Mesenchymal stem cell (in vitro differentiated cells and primary cell): Measurements from ENCODE around the gene NPTN.

Experiments used
- DNase-seq: peaks from one replicate; pipeline ENCODE4 v3.0.0-alpha.2; 2013
- H2AFZ ChIP-seq: one replicate; pipeline ENCODE4 v1.6.1; 2013; ENCODE audit warnings: low read depth, mild to moderate bottlenecking, control low read depth, inconsistent platforms, low read length, moderate library complexity
- H2AK5ac ChIP-seq: 2 replicates; pipeline ENCODE4 v1.6.1; 2013; ENCODE audit warnings: low read length, moderate library complexity, mild to moderate bottlenecking, inconsistent platforms; ENCODE audit not compliant: severe bottlenecking
- H2BK120ac ChIP-seq: one replicate; pipeline ENCODE4 v1.6.1; 2013; ENCODE audit warnings: low read depth, mild to moderate bottlenecking, inconsistent platforms, low read length, moderate library complexity
- H2BK12ac ChIP-seq, 2 experiments: one replicate each; pipeline ENCODE4 v1.6.1; 2013; ENCODE audit warnings: inconsistent platforms in 2 of 2, low read length in 2 of 2, mild to moderate bottlenecking in 2 of 2, moderate library complexity in 2 of 2, control low read depth in 1 of 2
- H2BK15ac ChIP-seq: one replicate; pipeline ENCODE4 v1.6.1; 2013; ENCODE audit warnings: mild to moderate bottlenecking, low read depth, inconsistent platforms; ENCODE audit not compliant: poor library complexity, severe bottlenecking
- H2BK5ac ChIP-seq: 2 replicates; pipeline ENCODE4 v1.6.1; 2013; ENCODE audit warnings: low read depth, mild to moderate bottlenecking, low read length, control low read depth, inconsistent platforms; ENCODE audit not compliant: poor library complexity, severe bottlenecking
- H3K14ac ChIP-seq, 2 experiments: one replicate each; pipeline ENCODE4 v1.6.1; 2013; ENCODE audit warnings: inconsistent platforms in 2 of 2, low read length in 2 of 2, control low read depth in 1 of 2, mild to moderate bottlenecking in 1 of 2, moderate library complexity in 1 of 2
- H3K18ac ChIP-seq, 2 experiments: one replicate each; pipeline ENCODE4 v1.6.1; 2013; ENCODE audit warnings: inconsistent platforms in 2 of 2, low read length in 2 of 2, control low read depth in 1 of 2, low read depth in 1 of 2, mild to moderate bottlenecking in 1 of 2
- H3K23ac ChIP-seq, 2 experiments: one replicate each; pipeline ENCODE4 v1.6.1; 2013; ENCODE audit warnings: inconsistent platforms in 2 of 2, low read length in 2 of 2, mild to moderate bottlenecking in 2 of 2, moderate library complexity in 2 of 2, control low read depth in 1 of 2
- H3K27ac ChIP-seq: 2 replicates; pipeline ENCODE4 v1.5.1; 2013; ENCODE audit warnings: mild to moderate bottlenecking, moderate library complexity, low read length, control low read depth, inconsistent platforms; ENCODE audit not compliant: poor library complexity, severe bottlenecking
- H3K27me3 ChIP-seq, 2 experiments: 2 replicates each; pipeline versions ENCODE4 v1.6.1 to v1.7.0; 2013; ENCODE audit warnings: low read length in 2 of 2, mild to moderate bottlenecking in 2 of 2, moderate library complexity in 2 of 2, control low read depth in 1 of 2, inconsistent platforms in 1 of 2; ENCODE audit not compliant: control insufficient read depth in 1 of 2, insufficient read depth in 1 of 2
- H3K36me3 ChIP-seq, 2 experiments: 2 replicates each; pipeline versions ENCODE4 v1.6.1 to v1.7.0; 2013; ENCODE audit warnings: low read length in 2 of 2, control low read depth in 1 of 2, inconsistent platforms in 1 of 2, low read depth in 1 of 2, mild to moderate bottlenecking in 1 of 2; ENCODE audit not compliant: insufficient read depth in 2 of 2, control insufficient read depth in 1 of 2
- H3K4ac ChIP-seq, 2 experiments: one replicate each; pipeline ENCODE4 v1.6.1; 2013; ENCODE audit warnings: inconsistent platforms in 2 of 2, low read length in 2 of 2, mild to moderate bottlenecking in 2 of 2, moderate library complexity in 2 of 2, control low read depth in 1 of 2, low read depth in 1 of 2
- H3K4me1 ChIP-seq: 2 replicates; pipeline ENCODE4 v1.6.1; 2013; ENCODE audit warnings: low read depth, low read length, control low read depth; ENCODE audit not compliant: control insufficient read depth, insufficient read depth
- H3K4me2 ChIP-seq: 2 replicates; pipeline ENCODE4 v1.6.1; 2013; ENCODE audit warnings: low read length, mild to moderate bottlenecking, inconsistent platforms; ENCODE audit not compliant: poor library complexity, severe bottlenecking
- H3K4me3 ChIP-seq, 2 experiments: 2 replicates each; pipeline versions ENCODE4 v1.5.1 to v1.7.0; 2013; ENCODE audit warnings: low read length in 2 of 2, mild to moderate bottlenecking in 2 of 2, control low read depth in 1 of 2, low read depth in 1 of 2; ENCODE audit not compliant: insufficient read depth in 1 of 2
- H3K79me1 ChIP-seq: replicated peaks from 2 replicates; pipeline ENCODE4 v1.6.1; 2013; ENCODE audit warnings: mild to moderate bottlenecking, control low read depth, low read length, inconsistent platforms; ENCODE audit not compliant: poor library complexity, severe bottlenecking
- H3K9ac ChIP-seq: 2 replicates; pipeline ENCODE4 v1.7.0; 2013; ENCODE audit warnings: mild to moderate bottlenecking, low read length, moderate library complexity
- H3K9me3 ChIP-seq: 2 replicates; pipeline ENCODE4 v1.7.0; 2013; ENCODE audit warnings: mild to moderate bottlenecking, low read length; ENCODE audit not compliant: control insufficient read depth
- H4K8ac ChIP-seq: one replicate; pipeline ENCODE4 v1.6.1; 2013; ENCODE audit warnings: inconsistent platforms, mild to moderate bottlenecking, low read length, moderate library complexity
- H4K91ac ChIP-seq: one replicate; pipeline ENCODE4 v1.6.1; 2013; ENCODE audit warnings: mild to moderate bottlenecking, low read length, inconsistent platforms
- WGBS: methylation state at CpG from one replicate; pipeline ENCODE4 v1.1.7; 2013; ENCODE audit warnings: mixed read lengths; 5-methylcytosine and 5-hydroxymethylcytosine counted together

The NPTN gene

GRCh38 chr15:73607843-73608242 is 25.3 kb downstream of the NPTN start:
- Histone ChIP-seq H2AK5ac (no peak overlapping the region), H2BK12ac (no peak overlapping the region), H4K8ac (no peak overlapping the region), H4K91ac (no peak overlapping the region), H2AFZ (no peak overlapping the region), H3K27me3 (no peaks in the 10 kb centered on the region), H3K79me1 (peaks cover 16% of the 10 kb centered on the region), H3K27ac (no peak overlapping the region), H3K9ac (no peak overlapping the region), H3K4me2 (no peak overlapping the region), H3K4ac (no peak overlapping the region), H2BK120ac (no peak overlapping the region), H3K18ac (no peak overlapping the region), H3K4me1 (peaks cover 4% of the 10 kb centered on the region), H3K23ac (no peak overlapping the region), H3K14ac (no peak overlapping the region), H3K36me3 (peaks cover 0 to 10% of the 10 kb centered on the region in 2 experiments), H2BK15ac (no peak overlapping the region), H3K4me3 (no peak overlapping the region), H3K9me3 (no peaks in the 10 kb centered on the region), H2BK5ac (no peak overlapping the region)
- WGBS = 91% methylated on average over 1 of the region's 1 CpG
- DNase-seq = no peak

- H3K18ac ChIP-seq = no peak overlapping the region
- 95% methylated on average over 2 of the region's 2 CpGs for WGBS
- no peaks in the 10 kb centered on the region for H3K27me3 ChIP-seq
- no peak overlapping the region for H3K4ac ChIP-seq
- H2BK12ac ChIP-seq = no peak overlapping the region
- no peak overlapping the region for H3K4me2 ChIP-seq
- peaks cover 4% of the 10 kb centered on the region for H3K4me1 ChIP-seq
- no peak overlapping the region for H3K14ac ChIP-seq
- no peak overlapping the region for H2BK5ac ChIP-seq
- no peak overlapping the region for H2AK5ac ChIP-seq
- H4K8ac ChIP-seq = no peak overlapping the region
- no peak overlapping the region for H3K27ac ChIP-seq
- no peak overlapping the region for H2BK15ac ChIP-seq
- no peak overlapping the region for H3K23ac ChIP-seq
- DNase-seq = no peak
- H3K79me1 ChIP-seq = peaks cover 17% of the 10 kb centered on the region
- H2BK120ac ChIP-seq = no peak overlapping the region
- no peak overlapping the region for H3K4me3 ChIP-seq
- H3K36me3 ChIP-seq = peaks cover 0 to 10% of the 10 kb centered on the region in 2 experiments
- no peak overlapping the region for H4K91ac ChIP-seq
- H2AFZ ChIP-seq = no peak overlapping the region
- H3K9ac ChIP-seq = no peak overlapping the region
- no peaks in the 10 kb centered on the region for H3K9me3 ChIP-seq
Observed at GRCh38 chr15:73607405-73607804, 25.8 kb downstream of the NPTN start.

- Histone ChIP-seq H2BK5ac (no peak overlapping the region), H3K27me3 (no peaks in the 10 kb centered on the region), H3K27ac (no peak overlapping the region), H3K4me1 (peaks cover 10% of the 10 kb centered on the region), H2BK12ac (no peak overlapping the region), H3K79me1 (peaks cover 13% of the 10 kb centered on the region), H4K91ac (no peak overlapping the region), H4K8ac (no peak overlapping the region), H3K23ac (peak overlapping the region in 1 of 2 experiments; percentile 19), H2AK5ac (no peak overlapping the region), H3K14ac (no peak overlapping the region), H3K9me3 (no peaks in the 10 kb centered on the region), H2BK120ac (no peak overlapping the region), H3K9ac (no peak overlapping the region), H3K4me2 (no peak overlapping the region), H3K4ac (no peak overlapping the region), H2BK15ac (no peak overlapping the region), H3K36me3 (peaks cover 0 to 10% of the 10 kb centered on the region in 2 experiments), H3K18ac (no peak overlapping the region), H2AFZ (no peak overlapping the region), H3K4me3 (no peak overlapping the region)
- 98% methylated on average over 5 of the region's 5 CpGs for WGBS
- DNase-seq = no peak
Observed at GRCh38 chr15:73605759-73606436, 27.3 kb downstream of the NPTN start.

GRCh38 chr15:73604477-73604876 is 28.7 kb downstream of the NPTN start:
- Histone ChIP-seq H2BK5ac (no peak overlapping the region), H3K79me1 (peaks cover 13% of the 10 kb centered on the region), H3K14ac (no peak overlapping the region), H2AFZ (no peak overlapping the region), H2BK15ac (no peak overlapping the region), H3K18ac (no peak overlapping the region), H3K4me1 (peaks cover 9% of the 10 kb centered on the region), H4K91ac (no peak overlapping the region), H3K4me2 (no peak overlapping the region), H2AK5ac (no peak overlapping the region), H3K27ac (no peak overlapping the region), H3K36me3 (peaks cover 0 to 10% of the 10 kb centered on the region in 2 experiments), H3K27me3 (no peaks in the 10 kb centered on the region), H4K8ac (no peak overlapping the region), H3K4me3 (no peak overlapping the region), H3K23ac (no peak overlapping the region), H2BK12ac (no peak overlapping the region), H2BK120ac (no peak overlapping the region), H3K9ac (no peak overlapping the region), H3K4ac (no peak overlapping the region), H3K9me3 (no peaks in the 10 kb centered on the region)
- 100% methylated on average over 1 of the region's 1 CpG for WGBS
- no peak for DNase-seq
